Measurements from ENCODE around the gene XKR7.
"Not testable (repeated sequence)": the region's sequence is repeated elsewhere in the genome, so short reads cannot be mapped to it uniquely, and the experiment has no call there.

Gene XKR7

GRCh38 chr20:31967830-31968249 is at the start of gene XKR7:
Gene XKR7, plus strand, starts transcription at chr20:31968151. Its CDS starts 25 bp downstream, at chr20:31968176.
- DNase-seq, result no peak
- no peak within 1 kb of the TSS for H3K27ac Mint-ChIP-seq
- H3K4me1 Mint-ChIP-seq (ENCODE audit: low read depth), result peaks cover 5% of the 10 kb centered on the region
- peaks cover 71% of the 10 kb centered on the region for H3K27me3 Mint-ChIP-seq
- H3K4me3 Mint-ChIP-seq, result peak within 1 kb of the TSS; percentile 79
- H3K9me3 Mint-ChIP-seq, result no peaks in the 10 kb centered on the region
- no peaks in the 10 kb centered on the region for H3K36me3 Mint-ChIP-seq (ENCODE audit: low read depth)

GRCh38 chr20:31918466-31919105 is 49.4 kb upstream of the XKR7 start:
- Mint-ChIP-seq H3K27me3 (peaks cover 20% of the 10 kb centered on the region), H3K36me3 (ENCODE audit: low read depth) (no peaks in the 10 kb centered on the region), H3K9me3 (no peaks in the 10 kb centered on the region), H3K27ac (no peak overlapping the region), H3K4me3 (no peak overlapping the region), H3K4me1 (ENCODE audit: low read depth) (no peaks in the 10 kb centered on the region)
- no peak for DNase-seq

GRCh38 chr20:31919410-31920155 is 48.4 kb upstream of the XKR7 start:
- Mint-ChIP-seq H3K36me3 (ENCODE audit: low read depth) (no peaks in the 10 kb centered on the region), H3K27me3 (peaks cover 30% of the 10 kb centered on the region), H3K9me3 (no peaks in the 10 kb centered on the region), H3K27ac (no peak overlapping the region), H3K4me3 (no peak overlapping the region), H3K4me1 (ENCODE audit: low read depth) (no peaks in the 10 kb centered on the region)
- DNase-seq, result no peak

- Mint-ChIP-seq H3K9me3 (no peaks in the 10 kb centered on the region), H3K27me3 (peaks cover 35% of the 10 kb centered on the region), H3K27ac (no peak overlapping the region), H3K36me3 (ENCODE audit: low read depth) (no peaks in the 10 kb centered on the region), H3K4me1 (ENCODE audit: low read depth) (no peaks in the 10 kb centered on the region), H3K4me3 (no peak overlapping the region)
- DNase-seq, result no peak
Measured at GRCh38 chr20:31920275-31920855, 47.6 kb upstream of the XKR7 start.

GRCh38 chr20:31921480-31921879 is 46.5 kb upstream of the XKR7 start:
- not testable (repeated sequence) for DNase-seq; H3K4me1 Mint-ChIP-seq (ENCODE audit: low read depth); H3K9me3 Mint-ChIP-seq; H3K4me3 Mint-ChIP-seq; H3K27ac Mint-ChIP-seq; H3K36me3 Mint-ChIP-seq (ENCODE audit: low read depth)
- H3K27me3 Mint-ChIP-seq, result peaks cover 35% of the 10 kb centered on the region

- Mint-ChIP-seq H3K27ac (no peak overlapping the region), H3K9me3 (no peaks in the 10 kb centered on the region), H3K4me1 (ENCODE audit: low read depth) (no peaks in the 10 kb centered on the region), H3K36me3 (ENCODE audit: low read depth) (no peaks in the 10 kb centered on the region), H3K4me3 (no peak overlapping the region), H3K27me3 (peaks cover 35% of the 10 kb centered on the region)
- DNase-seq, result no peak
Measured at GRCh38 chr20:31922181-31922580, 45.8 kb upstream of the XKR7 start.

- H3K9me3 Mint-ChIP-seq, result no peaks in the 10 kb centered on the region
- no peak overlapping the region for H3K27ac Mint-ChIP-seq
- no peaks in the 10 kb centered on the region for H3K36me3 Mint-ChIP-seq (ENCODE audit: low read depth)
- no peak overlapping the region for H3K4me3 Mint-ChIP-seq
- H3K4me1 Mint-ChIP-seq (ENCODE audit: low read depth), result no peaks in the 10 kb centered on the region
- peaks cover 38% of the 10 kb centered on the region for H3K27me3 Mint-ChIP-seq
- no peak for DNase-seq
Measured at GRCh38 chr20:31922588-31922987, 45.4 kb upstream of the XKR7 start.

- Mint-ChIP-seq H3K9me3 (no peaks in the 10 kb centered on the region), H3K27ac (no peak overlapping the region), H3K27me3 (peaks cover 41% of the 10 kb centered on the region), H3K4me1 (ENCODE audit: low read depth) (no peaks in the 10 kb centered on the region), H3K36me3 (ENCODE audit: low read depth) (no peaks in the 10 kb centered on the region), H3K4me3 (no peak overlapping the region)
- no peak for DNase-seq
Measured at GRCh38 chr20:31923388-31924331, 44.3 kb upstream of the XKR7 start.

- no peak for DNase-seq
- no peak overlapping the region for H3K27ac Mint-ChIP-seq
- no peaks in the 10 kb centered on the region for H3K9me3 Mint-ChIP-seq
- H3K4me3 Mint-ChIP-seq, result no peak overlapping the region
- H3K27me3 Mint-ChIP-seq, result peaks cover 37% of the 10 kb centered on the region
- H3K36me3 Mint-ChIP-seq (ENCODE audit: low read depth), result no peaks in the 10 kb centered on the region
- H3K4me1 Mint-ChIP-seq (ENCODE audit: low read depth), result no peaks in the 10 kb centered on the region
Measured at GRCh38 chr20:31924561-31924960, 43.4 kb upstream of the XKR7 start.

GRCh38 chr20:31925631-31926030 is 42.3 kb upstream of the XKR7 start:
- H3K4me3 Mint-ChIP-seq, result no peak overlapping the region
- peaks cover 32% of the 10 kb centered on the region for H3K27me3 Mint-ChIP-seq
- H3K27ac Mint-ChIP-seq, result no peak overlapping the region
- H3K9me3 Mint-ChIP-seq, result no peaks in the 10 kb centered on the region
- H3K36me3 Mint-ChIP-seq (ENCODE audit: low read depth), result no peaks in the 10 kb centered on the region
- H3K4me1 Mint-ChIP-seq (ENCODE audit: low read depth), result no peaks in the 10 kb centered on the region
- no peak for DNase-seq

GRCh38 chr20:31926493-31926892 is 41.5 kb upstream of the XKR7 start:
- Mint-ChIP-seq H3K36me3 (ENCODE audit: low read depth) (no peaks in the 10 kb centered on the region), H3K4me1 (ENCODE audit: low read depth) (no peaks in the 10 kb centered on the region), H3K9me3 (no peaks in the 10 kb centered on the region), H3K27ac (no peak overlapping the region), H3K27me3 (peaks cover 31% of the 10 kb centered on the region), H3K4me3 (no peak overlapping the region)
- DNase-seq, result no peak

GRCh38 chr20:31927627-31928159 is 40.3 kb upstream of the XKR7 start:
- H3K27ac Mint-ChIP-seq, result no peak overlapping the region
- peaks cover 31% of the 10 kb centered on the region for H3K27me3 Mint-ChIP-seq
- H3K4me3 Mint-ChIP-seq, result no peak overlapping the region
- no peaks in the 10 kb centered on the region for H3K9me3 Mint-ChIP-seq
- no peak for DNase-seq
- no peaks in the 10 kb centered on the region for H3K4me1 Mint-ChIP-seq (ENCODE audit: low read depth)
- H3K36me3 Mint-ChIP-seq (ENCODE audit: low read depth), result no peaks in the 10 kb centered on the region

- H3K27me3 Mint-ChIP-seq, result peaks cover 21% of the 10 kb centered on the region
- not testable (repeated sequence) for H3K4me1 Mint-ChIP-seq (ENCODE audit: low read depth); DNase-seq; H3K9me3 Mint-ChIP-seq; H3K27ac Mint-ChIP-seq; H3K4me3 Mint-ChIP-seq; H3K36me3 Mint-ChIP-seq (ENCODE audit: low read depth)
Measured at GRCh38 chr20:31929631-31930030, 38.3 kb upstream of the XKR7 start.

- no peak for DNase-seq
- H3K27ac Mint-ChIP-seq, result no peak overlapping the region
- H3K4me3 Mint-ChIP-seq, result no peak overlapping the region
Measured at GRCh38 chr20:31930779-31931178, 37.2 kb upstream of the XKR7 start.

More at GRCh38 chr20:31930779-31931178, 37.2 kb upstream of the XKR7 start:
- H3K36me3 Mint-ChIP-seq (ENCODE audit: low read depth), result no peaks in the 10 kb centered on the region
- H3K4me1 Mint-ChIP-seq (ENCODE audit: low read depth), result no peaks in the 10 kb centered on the region
- no peaks in the 10 kb centered on the region for H3K9me3 Mint-ChIP-seq
- peaks cover 15% of the 10 kb centered on the region for H3K27me3 Mint-ChIP-seq
